ENCODE measurements around the gene ELL2. TPM values are rescaled to one million over a fixed set of nuclear protein-coding genes. Genes with fewer than 3 reads are reported as not detected.
A peak's percentile ranks its signal among the peaks of the same experiment; 100 is the strongest.

ELL2 gene
- total and polyA plus RNA-seq, 2 of the 13 experiments (the other 11 are each of a cell fraction or from before 2014, with no cell fraction given) = 78.9 to 97.1 TPM

GRCh38 chr5:95932941-95933340 lies 28.7 kb downstream of the ELL2 start:
- TF ChIP-seq RBM22 (optimal IDR thresholded peaks at IDR 0.05; ENCODE audit: low read length) (peak; percentile 58), ZNF567 (CRISPR knock-in tag; IDR thresholded peaks at IDR 0.05; ENCODE audit: borderline replicate concordance) (no peak), CEBPG (CRISPR knock-in tag; IDR thresholded peaks at IDR 0.05) (no peak), AGO2 (optimal IDR thresholded peaks at IDR 0.05; ENCODE audit: low read depth, low read length) (peak; percentile 51)
- TF ChIP-seq, protein P1, sequence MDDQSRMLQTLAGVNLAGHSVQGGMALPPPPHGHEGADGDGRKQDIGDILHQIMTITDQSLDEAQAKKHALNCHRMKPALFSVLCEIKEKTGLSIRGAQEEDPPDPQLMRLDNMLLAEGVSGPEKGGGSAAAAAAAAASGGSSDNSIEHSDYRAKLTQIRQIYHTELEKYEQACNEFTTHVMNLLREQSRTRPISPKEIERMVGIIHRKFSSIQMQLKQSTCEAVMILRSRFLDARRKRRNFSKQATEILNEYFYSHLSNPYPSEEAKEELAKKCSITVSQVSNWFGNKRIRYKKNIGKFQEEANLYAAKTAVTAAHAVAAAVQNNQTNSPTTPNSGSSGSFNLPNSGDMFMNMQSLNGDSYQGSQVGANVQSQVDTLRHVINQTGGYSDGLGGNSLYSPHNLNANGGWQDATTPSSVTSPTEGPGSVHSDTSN (CRISPR knock-in tag; IDR thresholded peaks at IDR 0.05; ENCODE audit: borderline replicate concordance) = no peak
- peaks cover 84% of the 10 kb centered on the region for H3K4me1 ChIP-seq (ENCODE audit: insufficient read depth, low read length)
- peaks cover 8 to 44% of the 10 kb centered on the region in 2 experiments for H3K36me3 ChIP-seq (replicated peaks in 1 of 2; ENCODE audit: control insufficient read depth in 1 of 2, insufficient read depth in 2 of 2, low read length in 2 of 2)
- no peak for ATAC-seq
- H4K20me1 ChIP-seq (ENCODE audit: insufficient read depth, low read length) = peaks cover 95% of the 10 kb centered on the region
- 96% methylated on average over 4 of the region's 4 CpGs for WGBS (ENCODE audit: low lambda C conversion rate)
- DNase-seq (ENCODE audit: low spot score) = no peak
- no peaks in the 10 kb centered on the region for H3K27me3 ChIP-seq (ENCODE audit: control insufficient read depth in 1 of 2, insufficient read depth in 2 of 2, low read length in 2 of 2)
- no peak overlapping the region for H3K9ac ChIP-seq (ENCODE audit: insufficient read depth, low read depth, low read length)
- no peak overlapping the region for H2AFZ ChIP-seq (ENCODE audit: low read length)
- H3K4me3 ChIP-seq (replicated peaks in 1 of 3; ENCODE audit: insufficient read depth in 1 of 3, low read depth in 2 of 3, low read length in 3 of 3) = no peak overlapping the region
- no peak for FAIRE-seq
- in situ Hi-C loops (cut with HindIII; ENCODE audit: extremely low pct_ligation_motif_present, low pct_unique_long_range_greater_than_20kb) = no loop called here
- H3K79me2 ChIP-seq (ENCODE audit: insufficient read depth, low read length) = peaks cover 98% of the 10 kb centered on the region
- intact Hi-C loops (cut with micrococcal nuclease; ENCODE audit: unreplicated experiment) = no loop called here
- CTCF ChIA-PET (ENCODE audit: low intra/inter-chr PET ratio, low total read pairs) = no interaction called here
- POLR2A ChIA-PET = no interaction called here
- BruUV-seq (replicated peaks) = no TSS peak
- H3K4me2 ChIP-seq (ENCODE audit: low read depth, low read length) = no peak overlapping the region
- no peaks in the 10 kb centered on the region for H3K9me3 ChIP-seq (ENCODE audit: low read length)
- no peak overlapping the region for H3K27ac ChIP-seq (ENCODE audit: extremely low read length, insufficient read depth, low read length)

GRCh38 chr5:95931079-95931833 lies 30.4 kb downstream of the ELL2 start:
- BruUV-seq (replicated peaks) = no TSS peak
- peaks cover 94% of the 10 kb centered on the region for H3K79me2 ChIP-seq (ENCODE audit: insufficient read depth, low read length)

More at GRCh38 chr5:95931079-95931833, 30.4 kb downstream of the ELL2 start:
- Histone ChIP-seq H3K27ac (ENCODE audit: extremely low read length, insufficient read depth, low read length) (no peak overlapping the region), H3K4me3 (replicated peaks in 1 of 3; ENCODE audit: insufficient read depth in 1 of 3, low read depth in 2 of 3, low read length in 3 of 3) (no peak overlapping the region), H3K36me3 (replicated peaks in 1 of 2; ENCODE audit: control insufficient read depth in 1 of 2, insufficient read depth in 2 of 2, low read length in 2 of 2) (peaks cover 3 to 30% of the 10 kb centered on the region in 2 experiments; a peak in 4 of 5 replicates), H3K4me1 (ENCODE audit: insufficient read depth, low read length) (peaks cover 82% of the 10 kb centered on the region), H4K20me1 (ENCODE audit: insufficient read depth, low read length) (peaks cover 94% of the 10 kb centered on the region), H3K4me2 (ENCODE audit: low read depth, low read length) (no peak overlapping the region), H3K27me3 (ENCODE audit: control insufficient read depth in 1 of 2, insufficient read depth in 2 of 2, low read length in 2 of 2) (no peaks in the 10 kb centered on the region), H3K9ac (ENCODE audit: insufficient read depth, low read depth, low read length) (no peak overlapping the region), H2AFZ (ENCODE audit: low read length) (no peak overlapping the region), H3K9me3 (ENCODE audit: low read length) (no peaks in the 10 kb centered on the region)
- ChIA-PET CTCF (ENCODE audit: low intra/inter-chr PET ratio, low total read pairs) (no interaction called here), POLR2A (interaction anchor here (0.7 kb wide), 2 partner anchors 10 to 452 kb away, joined by 5 to 6 read pairs; no protein-coding TSS in a partner anchor)
- WGBS (ENCODE audit: low lambda C conversion rate) = 100% methylated on average over 3 of the region's 3 CpGs
- no peak for ATAC-seq
- TF ChIP-seq ATF5 (CRISPR knock-in tag; IDR thresholded peaks at IDR 0.05; ENCODE audit: low read depth) = no peak
- TF ChIP-seq, protein P2, sequence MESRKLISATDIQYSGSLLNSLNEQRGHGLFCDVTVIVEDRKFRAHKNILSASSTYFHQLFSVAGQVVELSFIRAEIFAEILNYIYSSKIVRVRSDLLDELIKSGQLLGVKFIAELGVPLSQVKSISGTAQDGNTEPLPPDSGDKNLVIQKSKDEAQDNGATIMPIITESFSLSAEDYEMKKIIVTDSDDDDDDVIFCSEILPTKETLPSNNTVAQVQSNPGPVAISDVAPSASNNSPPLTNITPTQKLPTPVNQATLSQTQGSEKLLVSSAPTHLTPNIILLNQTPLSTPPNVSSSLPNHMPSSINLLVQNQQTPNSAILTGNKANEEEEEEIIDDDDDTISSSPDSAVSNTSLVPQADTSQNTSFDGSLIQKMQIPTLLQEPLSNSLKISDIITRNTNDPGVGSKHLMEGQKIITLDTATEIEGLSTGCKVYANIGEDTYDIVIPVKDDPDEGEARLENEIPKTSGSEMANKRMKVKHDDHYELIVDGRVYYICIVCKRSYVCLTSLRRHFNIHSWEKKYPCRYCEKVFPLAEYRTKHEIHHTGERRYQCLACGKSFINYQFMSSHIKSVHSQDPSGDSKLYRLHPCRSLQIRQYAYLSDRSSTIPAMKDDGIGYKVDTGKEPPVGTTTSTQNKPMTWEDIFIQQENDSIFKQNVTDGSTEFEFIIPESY (CRISPR knock-in tag; IDR thresholded peaks at IDR 0.05) = no peak
- TF ChIP-seq PCBP1 (IDR thresholded peaks at IDR 0.05; ENCODE audit: borderline replicate concordance, low read depth, low read length) = no peak
- TF ChIP-seq RBM22 (optimal IDR thresholded peaks at IDR 0.05; ENCODE audit: low read length) = peak; percentile 80
- TF ChIP-seq HINFP (CRISPR knock-in tag; IDR thresholded peaks at IDR 0.05; ENCODE audit: low read depth) = no peak
- in situ Hi-C loops (cut with HindIII; ENCODE audit: extremely low pct_ligation_motif_present, low pct_unique_long_range_greater_than_20kb) = no loop called here
- no peak for FAIRE-seq
- no peak for DNase-seq (ENCODE audit: low spot score)
- intact Hi-C loops (cut with micrococcal nuclease; ENCODE audit: unreplicated experiment) = no loop called here

Measured in HepG2 (cell line).